Activated CD4-positive, alpha-beta T cell treated with anti-CD3 and anti-CD28 coated beads, Interleukin-2, amount 10 ng/mL, durations not matched to agents 24 days and 14 days (primary cell): Measurements from ENCODE around the gene PER3. TPM values are rescaled to one million over a fixed set of nuclear protein-coding genes. Genes with fewer than 3 reads are reported as not detected.

Experiments used
- DNase-seq: peaks from one replicate; pipeline ENCODE4 v3.0.0; 2022
- H3K27ac Mint-ChIP-seq: one replicate; pipeline ENCODE4 v1.8.0; 2022; ENCODE audit warnings: mild to moderate bottlenecking, mixed read lengths
- H3K27me3 Mint-ChIP-seq: one replicate; pipeline ENCODE4 v1.8.0; 2022; ENCODE audit warnings: mixed read lengths
- H3K36me3 Mint-ChIP-seq: one replicate; pipeline ENCODE4 v1.8.0; 2022; ENCODE audit warnings: low read depth, mild to moderate bottlenecking, mixed read lengths
- H3K4me1 Mint-ChIP-seq: one replicate; pipeline ENCODE4 v1.8.0; 2021; ENCODE audit warnings: mixed read lengths
- H3K4me3 Mint-ChIP-seq: one replicate; pipeline ENCODE4 v1.8.0; 2022; ENCODE audit warnings: mild to moderate bottlenecking, moderate library complexity, mixed read lengths
- H3K9me3 Mint-ChIP-seq: one replicate; pipeline ENCODE4 v1.8.0; 2021; ENCODE audit warnings: mixed read lengths
- intact Hi-C: fragments of 100-400 bp; cut with micrococcal nuclease; formaldehyde crosslinking; loops from one replicate; pipeline ENCODE4 v1.15.1; 2023
- total RNA-seq: library from RNA; stranded (reverse); gene quantifications from 2 replicates; pipeline ENCODE4 v1.2.3, GENCODE V29; 2022

Gene PER3
- total RNA-seq: 4.2 and 4.8 TPM in 2 replicates

DNA sequence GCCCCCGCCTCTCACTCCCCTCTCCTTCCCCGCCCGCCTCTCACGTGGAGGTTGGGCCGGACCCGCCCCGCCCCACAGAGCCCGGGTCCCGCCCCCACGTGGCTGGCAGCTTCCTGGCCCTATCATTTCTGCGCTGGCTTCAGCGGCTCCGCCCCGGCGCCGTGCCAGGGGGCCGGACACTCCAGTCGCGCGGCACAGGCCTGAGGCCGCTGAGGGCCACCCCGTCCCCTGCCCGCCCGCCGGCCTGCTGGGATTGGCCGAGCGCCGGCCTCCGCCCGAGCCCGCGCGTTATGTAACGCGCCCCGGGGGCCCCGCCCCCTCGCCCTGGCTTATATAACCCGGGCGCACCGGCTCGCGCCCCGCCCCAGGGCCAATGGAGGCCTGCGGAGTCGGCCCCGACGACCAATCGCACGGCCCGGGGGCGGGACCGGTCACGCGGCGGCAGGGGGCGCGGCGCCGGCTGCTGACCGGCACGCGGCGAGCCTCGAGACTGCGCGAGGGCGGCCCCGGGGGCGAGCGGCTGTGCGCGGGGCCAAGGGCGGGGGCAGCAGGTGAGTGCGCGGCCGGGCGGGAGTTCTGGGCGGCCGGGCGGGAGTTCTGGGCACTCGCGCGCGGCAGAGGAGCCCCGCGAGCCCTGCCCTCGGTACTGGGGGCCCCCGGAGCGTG lies at the start of gene PER3:
Gene PER3, plus strand, starts transcription at position 466 of the 666 bp plus-strand sequence. CDS start 587 bp downstream, outside the sequence.
- Mint-ChIP-seq H3K4me1 (peaks cover 20% of the 10 kb centered on the region), H3K27ac (no peak within 1 kb of the TSS), H3K4me3 (peak within 1 kb of the TSS; percentile 76), H3K36me3 (peaks cover 21% of the 10 kb centered on the region), H3K27me3 (peaks cover 11% of the 10 kb centered on the region), H3K9me3 (no peaks in the 10 kb centered on the region)
- DNase-seq: peak; percentile 97
- intact Hi-C loops: loop anchor here (1.0 to 5.0 kb wide), 2 partner anchors 13 to 178 kb away; partner anchors contain the start of genes PARK7 and VAMP3

DNA sequence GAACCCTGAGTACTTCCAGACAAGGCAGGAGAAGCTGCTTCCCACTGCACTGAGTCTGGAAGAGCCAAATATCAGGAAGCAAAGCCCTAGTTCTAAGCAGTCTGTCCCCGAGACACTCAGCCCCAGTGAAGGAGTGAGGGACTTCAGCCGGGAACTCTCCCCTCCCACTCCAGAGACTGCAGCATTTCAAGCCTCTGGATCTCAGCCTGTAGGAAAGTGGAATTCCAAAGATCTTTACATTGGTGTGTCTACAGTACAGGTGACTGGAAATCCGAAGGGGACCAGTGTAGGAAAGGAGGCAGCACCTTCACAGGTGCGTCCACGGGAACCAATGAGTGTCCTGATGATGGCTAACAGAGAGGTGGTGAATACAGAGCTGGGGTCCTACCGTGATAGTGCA lies 46.0 kb upstream of the PER3 start:
- H3K36me3 Mint-ChIP-seq: no peaks in the 10 kb centered on the region
- DNase-seq: no peak
- no peaks in the 10 kb centered on the region for H3K9me3 Mint-ChIP-seq
- no peak overlapping the region for H3K4me3 Mint-ChIP-seq
- H3K4me1 Mint-ChIP-seq: no peaks in the 10 kb centered on the region
- intact Hi-C loops: no loop called here
- H3K27ac Mint-ChIP-seq: no peak overlapping the region
- H3K27me3 Mint-ChIP-seq: no peaks in the 10 kb centered on the region

DNA sequence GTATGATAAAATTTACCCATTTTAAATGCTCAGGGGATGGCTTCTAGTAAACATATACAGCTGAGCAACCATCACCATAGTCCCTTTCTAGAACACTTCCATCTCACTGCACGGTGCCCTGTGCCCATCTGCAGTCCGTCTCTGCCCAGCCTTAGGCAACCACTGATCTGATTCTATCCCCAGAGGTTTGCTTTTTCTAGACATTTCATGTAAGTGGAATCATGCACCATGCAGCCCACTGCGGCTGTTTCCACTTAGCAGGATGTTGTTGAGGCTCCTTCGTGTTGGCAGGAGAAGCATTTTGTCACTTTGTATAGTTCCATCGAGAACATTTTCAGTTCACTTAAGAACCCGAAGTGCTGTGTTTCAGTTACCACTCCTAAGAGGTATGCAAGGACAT lies 40.7 kb upstream of the PER3 start:
- no peaks in the 10 kb centered on the region for H3K36me3 Mint-ChIP-seq
- H3K9me3 Mint-ChIP-seq: no peaks in the 10 kb centered on the region
- intact Hi-C loops: no loop called here
- no peak overlapping the region for H3K4me3 Mint-ChIP-seq
- DNase-seq: no peak
- no peaks in the 10 kb centered on the region for H3K4me1 Mint-ChIP-seq
- no peak overlapping the region for H3K27ac Mint-ChIP-seq
- H3K27me3 Mint-ChIP-seq: no peaks in the 10 kb centered on the region

DNA sequence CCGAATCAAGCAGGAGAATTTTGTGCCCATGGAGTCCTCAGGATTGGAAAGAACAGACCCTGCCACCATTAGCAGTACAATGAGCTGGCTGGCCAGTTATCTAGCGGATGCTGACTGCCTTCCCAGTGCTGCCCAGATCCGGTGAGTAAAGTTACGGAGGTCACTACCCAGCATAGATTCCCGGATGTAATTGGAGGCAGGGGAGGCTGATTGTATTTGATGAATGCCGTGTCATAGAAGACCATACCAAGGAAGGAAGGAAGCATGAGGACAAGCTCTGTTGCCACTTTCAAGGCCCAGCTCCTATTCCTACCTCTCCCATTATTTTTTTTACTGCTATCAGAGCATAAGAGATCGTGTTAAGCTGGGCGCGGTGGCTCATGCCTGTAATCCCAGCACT lies 39.2 kb upstream of the PER3 start:
- intact Hi-C loops: no loop called here
- Mint-ChIP-seq H3K36me3 (no peaks in the 10 kb centered on the region), H3K4me1 (no peaks in the 10 kb centered on the region), H3K27ac (no peak overlapping the region), H3K4me3 (no peak overlapping the region), H3K27me3 (no peaks in the 10 kb centered on the region), H3K9me3 (no peaks in the 10 kb centered on the region)
- DNase-seq: no peak

DNA sequence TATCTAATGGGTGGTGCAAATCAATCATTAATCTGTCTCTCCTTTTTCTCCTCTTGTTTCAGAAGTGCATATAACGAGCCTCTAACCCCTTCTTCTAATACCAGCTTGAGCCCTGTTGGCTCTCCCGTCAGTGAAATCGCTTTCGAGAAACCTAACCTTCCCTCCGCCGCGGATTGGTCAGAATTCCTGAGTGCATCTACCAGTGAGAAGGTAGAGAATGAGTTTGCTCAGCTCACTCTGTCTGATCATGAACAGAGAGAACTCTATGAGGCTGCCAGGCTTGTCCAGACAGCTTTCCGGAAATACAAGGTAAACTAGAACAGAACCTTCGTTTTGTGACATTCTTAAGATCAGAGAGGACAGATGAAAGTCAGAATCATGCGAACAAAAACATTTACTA lies 38.3 kb upstream of the PER3 start:
- no peak for DNase-seq
- Mint-ChIP-seq H3K27ac (no peak overlapping the region), H3K9me3 (no peaks in the 10 kb centered on the region), H3K4me1 (no peaks in the 10 kb centered on the region), H3K36me3 (no peaks in the 10 kb centered on the region), H3K4me3 (no peak overlapping the region), H3K27me3 (no peaks in the 10 kb centered on the region)
- intact Hi-C loops: no loop called here

DNA sequence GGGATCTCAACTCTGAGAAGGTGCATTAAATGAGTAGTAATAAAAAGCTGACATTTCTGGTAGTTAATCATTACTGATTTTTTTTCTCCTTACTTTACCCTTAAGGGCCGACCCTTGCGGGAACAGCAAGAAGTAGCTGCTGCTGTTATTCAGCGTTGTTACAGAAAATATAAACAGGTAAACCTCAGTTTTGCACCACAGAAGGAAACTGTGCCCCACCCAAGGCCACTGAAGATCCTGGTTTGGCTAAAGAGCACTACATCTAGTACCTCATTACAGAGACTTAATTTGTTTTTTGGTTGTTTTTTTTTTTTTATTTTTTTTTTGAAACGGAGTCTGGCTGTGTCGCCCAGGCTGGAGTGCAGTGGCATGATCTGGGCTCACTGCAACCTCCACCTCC lies 36.5 kb upstream of the PER3 start:
- intact Hi-C loops: no loop called here
- Mint-ChIP-seq H3K36me3 (no peaks in the 10 kb centered on the region), H3K9me3 (no peaks in the 10 kb centered on the region), H3K27me3 (no peaks in the 10 kb centered on the region), H3K27ac (no peak overlapping the region), H3K4me1 (peaks cover under 1% of the 10 kb centered on the region), H3K4me3 (no peak overlapping the region)
- no peak for DNase-seq

DNA sequence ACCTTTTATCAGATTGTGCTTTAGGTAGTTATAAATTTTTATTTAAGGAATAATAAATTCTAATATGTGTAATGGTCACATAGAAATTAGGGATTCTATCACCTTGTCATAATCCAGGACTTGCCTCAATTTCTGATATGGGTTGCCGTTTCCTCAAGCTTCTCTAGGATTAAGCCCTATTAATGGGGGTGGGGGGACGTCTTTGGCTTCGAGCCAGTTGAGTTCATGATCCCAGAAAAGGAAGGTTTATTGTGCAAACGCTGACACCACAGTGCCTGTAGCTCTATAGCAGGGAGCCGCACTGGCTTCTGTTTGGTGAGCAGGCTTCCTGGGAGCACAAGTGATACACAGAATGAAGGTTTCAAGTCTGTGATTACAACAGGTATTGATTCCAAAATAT lies 35.0 kb upstream of the PER3 start:
- Mint-ChIP-seq H3K36me3 (no peaks in the 10 kb centered on the region), H3K4me1 (peaks cover 4% of the 10 kb centered on the region), H3K27ac (no peak overlapping the region), H3K4me3 (no peak overlapping the region), H3K9me3 (no peaks in the 10 kb centered on the region), H3K27me3 (peaks cover 9% of the 10 kb centered on the region)
- intact Hi-C loops: no loop called here
- no peak for DNase-seq

DNA sequence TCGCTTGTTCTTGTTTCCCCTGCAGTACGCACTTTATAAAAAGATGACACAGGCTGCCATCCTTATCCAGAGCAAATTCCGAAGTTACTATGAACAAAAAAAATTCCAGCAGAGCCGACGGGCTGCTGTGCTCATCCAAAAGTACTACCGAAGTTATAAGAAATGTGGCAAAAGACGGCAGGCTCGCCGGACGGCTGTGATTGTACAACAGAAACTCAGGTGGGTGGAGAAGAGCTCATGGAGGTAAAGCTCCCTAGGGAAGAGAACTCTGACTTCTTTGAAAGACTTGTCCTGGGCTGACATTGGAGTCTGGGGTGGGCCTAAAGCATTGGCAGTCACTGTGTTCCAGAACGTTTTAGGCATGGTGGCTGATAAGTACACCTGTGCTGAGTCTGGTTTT lies 32.9 kb upstream of the PER3 start:
- Mint-ChIP-seq H3K27ac (no peak overlapping the region), H3K4me3 (no peak overlapping the region), H3K4me1 (peaks cover 6% of the 10 kb centered on the region), H3K36me3 (no peaks in the 10 kb centered on the region), H3K27me3 (peaks cover 13% of the 10 kb centered on the region), H3K9me3 (no peaks in the 10 kb centered on the region)
- DNase-seq: no peak
- intact Hi-C loops: loop anchor here (5.0 kb wide), 1 partner anchor 69 kb away; no protein-coding TSS in a partner anchor

DNA sequence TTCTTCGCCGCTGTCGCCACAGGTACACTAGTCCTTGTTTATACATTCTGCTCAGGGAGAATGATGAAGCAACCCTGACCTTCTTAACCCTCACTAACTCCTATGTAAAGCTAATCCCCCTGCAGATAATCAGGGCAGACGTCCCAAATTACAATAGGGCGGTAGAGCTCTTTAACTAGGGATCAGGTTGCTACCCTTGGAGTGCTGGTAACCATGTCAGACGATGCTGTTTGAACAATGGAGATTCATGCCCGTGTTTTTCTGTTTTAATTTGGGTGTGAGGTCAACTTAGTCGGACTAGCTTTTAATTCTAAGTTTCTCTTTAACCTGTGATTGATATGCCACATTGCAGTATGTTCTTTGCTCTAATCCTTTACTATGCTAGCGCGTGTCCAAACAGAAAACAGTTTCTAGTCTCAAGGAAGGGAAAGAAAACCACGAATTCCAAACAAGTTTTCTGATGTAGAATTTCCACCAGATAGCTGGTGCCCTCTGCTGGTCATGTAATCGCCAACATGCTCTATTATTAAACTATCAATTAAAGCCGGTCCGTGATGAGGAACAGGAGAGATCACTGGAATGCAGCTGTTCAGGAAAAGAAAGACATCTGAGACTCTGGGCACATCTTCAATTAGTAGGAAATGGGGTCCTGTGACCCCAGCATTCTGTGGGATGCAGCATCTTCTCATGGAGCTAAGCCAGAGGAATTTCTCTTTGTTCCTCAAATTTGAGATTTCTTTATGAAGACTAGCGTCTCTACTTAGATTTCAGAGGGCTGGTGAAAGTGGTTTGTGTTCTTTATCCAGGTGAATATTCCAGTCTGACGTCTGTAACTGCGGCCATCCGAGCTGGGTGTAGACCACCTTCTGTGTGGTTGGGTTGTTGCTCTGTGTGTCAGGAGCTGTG lies 31.3 kb upstream of the PER3 start:
- peaks cover 14% of the 10 kb centered on the region for H3K27me3 Mint-ChIP-seq
- intact Hi-C loops: loop anchor here (1.0 to 5.0 kb wide), 2 partner anchors 70 to 85 kb away; no protein-coding TSS in a partner anchor
- H3K27ac Mint-ChIP-seq: no peak overlapping the region
- no peaks in the 10 kb centered on the region for H3K9me3 Mint-ChIP-seq
- DNase-seq: peak; percentile 78
- H3K4me3 Mint-ChIP-seq: peak overlapping the region; percentile 22
- H3K36me3 Mint-ChIP-seq: no peaks in the 10 kb centered on the region
- H3K4me1 Mint-ChIP-seq: peaks cover 6% of the 10 kb centered on the region

DNA sequence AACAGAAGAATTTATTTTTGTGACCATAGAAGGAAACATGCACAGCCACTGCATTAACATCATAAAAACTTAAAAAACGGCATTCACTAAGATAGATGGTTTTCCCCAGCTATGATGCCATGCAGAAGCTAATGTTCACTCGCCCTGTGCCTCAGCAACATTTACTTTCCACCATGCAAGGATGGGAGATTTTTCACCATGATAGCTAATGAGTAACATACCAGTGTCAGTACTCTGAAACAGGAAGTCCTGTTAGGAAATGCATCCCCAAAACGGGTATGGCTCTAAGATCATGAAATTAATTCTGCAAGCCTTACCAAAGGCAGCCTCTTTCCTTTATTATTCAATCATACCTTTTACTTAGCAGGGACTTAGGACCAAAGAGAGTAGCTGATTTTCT lies 30.4 kb upstream of the PER3 start:
- H3K27ac Mint-ChIP-seq: no peak overlapping the region
- no peak overlapping the region for H3K4me3 Mint-ChIP-seq
- H3K4me1 Mint-ChIP-seq: peaks cover 6% of the 10 kb centered on the region
- intact Hi-C loops: loop anchor here (1.0 to 5.0 kb wide), 2 partner anchors 71 to 86 kb away; no protein-coding TSS in a partner anchor
- H3K9me3 Mint-ChIP-seq: no peaks in the 10 kb centered on the region
- H3K36me3 Mint-ChIP-seq: no peaks in the 10 kb centered on the region
- DNase-seq: no peak
- H3K27me3 Mint-ChIP-seq: peaks cover 20% of the 10 kb centered on the region

DNA sequence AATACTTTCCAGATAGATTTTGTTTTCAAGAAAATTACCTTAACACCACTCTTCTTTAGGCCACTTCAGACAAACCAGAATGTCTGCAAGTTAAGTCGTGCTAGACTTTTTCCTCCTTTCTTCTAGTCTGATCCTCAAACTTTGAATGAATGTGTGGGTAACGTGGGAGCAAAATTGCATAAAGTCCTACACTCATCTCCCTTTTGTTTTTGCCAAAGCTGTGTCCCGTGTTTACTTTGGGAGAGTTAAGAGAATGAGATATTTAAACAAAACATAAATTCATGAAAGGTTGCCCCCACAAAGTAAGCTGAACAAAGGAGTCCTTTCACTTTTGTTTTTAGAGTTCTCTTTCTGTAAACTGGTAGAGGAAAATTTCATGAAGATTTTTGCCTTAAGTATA lies 29.9 kb upstream of the PER3 start:
- Mint-ChIP-seq H3K27ac (no peak overlapping the region), H3K36me3 (no peaks in the 10 kb centered on the region), H3K9me3 (no peaks in the 10 kb centered on the region), H3K4me1 (peaks cover 6% of the 10 kb centered on the region), H3K27me3 (peaks cover 20% of the 10 kb centered on the region), H3K4me3 (no peak overlapping the region)
- intact Hi-C loops: loop anchor here (5.0 kb wide), 1 partner anchor 72 kb away; no protein-coding TSS in a partner anchor
- no peak for DNase-seq

DNA sequence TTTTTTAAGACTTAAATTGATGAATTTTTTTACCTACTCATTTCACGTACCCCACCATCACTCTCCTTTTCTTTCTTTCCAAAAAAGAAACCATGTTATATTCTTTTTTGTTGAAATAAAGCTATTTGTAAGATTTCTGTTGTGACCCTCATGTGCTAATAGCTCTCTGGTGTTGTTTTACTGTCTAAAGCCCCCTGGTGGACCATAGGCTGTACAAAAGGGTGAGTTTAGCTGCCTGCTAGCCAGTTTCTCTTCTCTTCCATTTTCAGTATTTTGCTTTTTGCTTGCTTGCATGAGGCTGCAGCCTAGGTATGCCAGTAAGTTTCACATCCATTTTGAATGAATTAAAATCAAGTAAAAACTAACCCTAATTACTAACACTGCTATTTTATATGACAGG lies 28.6 kb upstream of the PER3 start:
- intact Hi-C loops: no loop called here
- Mint-ChIP-seq H3K27ac (no peak overlapping the region), H3K9me3 (no peaks in the 10 kb centered on the region), H3K36me3 (no peaks in the 10 kb centered on the region), H3K4me3 (no peak overlapping the region), H3K4me1 (peaks cover 6% of the 10 kb centered on the region), H3K27me3 (peaks cover 23% of the 10 kb centered on the region)
- no peak for DNase-seq

DNA sequence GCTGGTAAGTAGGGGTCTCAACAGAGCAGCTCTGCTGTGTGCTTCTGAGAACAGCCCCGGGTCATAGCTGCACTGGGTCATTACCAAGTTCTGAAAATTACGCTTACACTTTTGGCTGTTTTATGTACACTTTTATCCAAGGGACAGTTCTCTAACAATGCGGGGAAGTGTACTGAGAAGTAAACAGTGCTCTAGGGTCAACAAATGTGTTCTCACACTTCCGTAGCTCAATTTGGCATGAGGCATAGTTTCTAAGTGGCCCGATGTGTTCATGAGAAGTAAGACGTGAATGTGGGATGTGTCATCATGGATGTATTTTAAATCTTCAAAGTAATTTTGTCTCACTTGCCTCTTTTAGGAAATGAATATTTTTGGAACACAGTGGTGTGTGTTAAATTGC lies 23.8 kb upstream of the PER3 start:
- no peaks in the 10 kb centered on the region for H3K36me3 Mint-ChIP-seq
- intact Hi-C loops: no loop called here
- H3K27me3 Mint-ChIP-seq: peaks cover 29% of the 10 kb centered on the region
- H3K4me1 Mint-ChIP-seq: no peaks in the 10 kb centered on the region
- DNase-seq: no peak
- no peaks in the 10 kb centered on the region for H3K9me3 Mint-ChIP-seq
- H3K27ac Mint-ChIP-seq: no peak overlapping the region
- no peak overlapping the region for H3K4me3 Mint-ChIP-seq

DNA sequence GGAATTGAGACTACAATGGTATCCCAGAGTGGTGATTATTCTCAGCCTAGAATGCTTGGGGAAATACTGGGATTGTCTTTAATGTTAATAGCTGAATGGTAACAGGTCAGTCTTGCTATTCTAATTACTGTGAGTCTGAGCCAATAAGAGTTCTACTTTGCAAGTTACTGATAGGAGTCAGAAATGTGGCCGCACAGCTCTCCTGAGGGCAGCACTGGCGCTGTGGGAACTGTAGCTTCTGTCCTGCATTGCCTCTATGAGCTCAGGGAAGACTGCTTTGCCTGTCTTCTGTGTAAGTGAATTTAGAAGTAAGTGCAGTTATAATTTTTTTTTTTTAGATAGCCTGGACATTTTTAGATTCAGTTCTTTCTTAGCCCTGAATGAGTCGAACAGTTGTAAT lies 23.0 kb upstream of the PER3 start:
- intact Hi-C loops: no loop called here
- no peaks in the 10 kb centered on the region for H3K9me3 Mint-ChIP-seq
- no peak overlapping the region for H3K27ac Mint-ChIP-seq
- no peaks in the 10 kb centered on the region for H3K36me3 Mint-ChIP-seq
- DNase-seq: no peak
- H3K27me3 Mint-ChIP-seq: peaks cover 31% of the 10 kb centered on the region
- H3K4me3 Mint-ChIP-seq: no peak overlapping the region
- H3K4me1 Mint-ChIP-seq: no peaks in the 10 kb centered on the region
